HCT116 (cell line): Measurements from ENCODE around the gene DLEC1. TPM values are rescaled to one million over a fixed set of nuclear protein-coding genes. Genes with fewer than 3 reads are reported as not detected.

ENCODE experiments used
- ATAC-seq: fragments of 200-7000 bp; cut with Tn5 transposase; 2 replicates; pipeline ENCODE4 v1.9.1; 2020; ENCODE audit warnings: mild to moderate bottlenecking, moderate library complexity
- BruUV-seq: library from RNA; stranded (reverse); fragments of 400-500 nt; replicated peaks from 2 replicates; lab custom pipeline; 2021; lab: Mats Ljungman, UMichigan
- CTCF ChIA-PET: fragments of 300-600 bp; sonication (Branson Sonifier 250); formaldehyde crosslinking; loops from one replicate; lab custom pipeline; 2021; ENCODE audit warnings: antibody characterized with exemption; lab: Charles Lee
- POLR2A ChIA-PET: fragments of 300-600, 350-600 bp; sonication (Branson Sonifier 250); formaldehyde crosslinking; loops from one replicate; lab custom pipeline; 2021; ENCODE audit warnings: antibody characterized with exemption; lab: Charles Lee
- RAD21 ChIA-PET, 2 experiments: fragments of 300-600 bp; sonication (Branson Sonifier 250); formaldehyde crosslinking; loops; one replicate each; lab custom pipeline; 2023; ENCODE audit warnings: low total read pairs in 2 of 2; ENCODE audit not compliant: uncharacterized antibody in 2 of 2, unreplicated experiment in 2 of 2, low non-redundant PET in 1 of 2; lab: Charles Lee
- DNase-seq: peaks from one replicate; pipeline ENCODE4 v3.0.0-alpha.2; 2010; ENCODE audit warnings: low read depth, low spot score
- H2AFZ ChIP-seq: fragments of 200-600 bp; shearing (Covaris generic), sonication (generic); 2 replicates; pipeline ENCODE4 v1.6.1; 2017; ENCODE audit warnings: low read depth, mixed run types, mixed read lengths, antibody characterized with exemption, low read length; ENCODE audit not compliant: poor library complexity, severe bottlenecking
- H3K27ac ChIP-seq: 2 replicates; pipeline ENCODE4 v1.5.1; 2012; ENCODE audit warnings: low read depth, low read length
- H3K27me3 ChIP-seq: fragments of 200-600 bp; sonication (generic); 2 replicates; pipeline ENCODE4 v1.6.1; 2016; ENCODE audit warnings: mixed run types, low read length, mixed read lengths; ENCODE audit not compliant: insufficient read depth
- H3K36me3 ChIP-seq, 2 experiments: fragments of 200-500 bp in 1 of 2; fragments of 200-600 bp in 1 of 2; sonication (Bioruptor generic) in 1 of 2; sonication (generic) in 1 of 2; 2 replicates each; pipeline versions ENCODE4 v1.5.1 to v1.6.1; 2014 to 2016; ENCODE audit warnings: low read length in 2 of 2, inconsistent platforms in 1 of 2, mixed read lengths in 1 of 2, mixed run types in 1 of 2; ENCODE audit not compliant: insufficient read depth in 2 of 2, control insufficient read depth in 1 of 2
- H3K4me1 ChIP-seq, 2 experiments: fragments of 200-600 bp in 1 of 2; sonication (generic) in 1 of 2; 2 replicates each; pipeline versions ENCODE4 v1.5.1 to v1.6.1; 2012 to 2017; ENCODE audit warnings: low read length in 2 of 2, inconsistent platforms in 1 of 2, mild to moderate bottlenecking in 1 of 2, mixed read lengths in 1 of 2, mixed run types in 1 of 2, moderate library complexity in 1 of 2; ENCODE audit not compliant: insufficient read depth in 2 of 2, control insufficient read depth in 1 of 2
- H3K4me2 ChIP-seq: fragments of 200-600 bp; sonication (generic); 2 replicates; pipeline ENCODE4 v1.6.1; 2017; ENCODE audit warnings: mixed run types, low read length, mixed read lengths
- H3K4me3 ChIP-seq, 2 experiments: fragments of 200-600 bp in 1 of 2; sonication (generic) in 1 of 2; replicated peaks in 1 of 2; 2 replicates each; pipeline ENCODE4 v1.5.1; 2011 to 2016; ENCODE audit warnings: low read length in 2 of 2, control low read depth in 1 of 2, low read depth in 1 of 2, mild to moderate bottlenecking in 1 of 2, mixed read lengths in 1 of 2, mixed run types in 1 of 2
- H3K79me2 ChIP-seq: fragments of 200-600 bp; sonication (generic); 2 replicates; pipeline ENCODE4 v1.6.1; 2017; ENCODE audit warnings: mild to moderate bottlenecking, mixed run types, low read length, moderate library complexity, mixed read lengths; ENCODE audit not compliant: insufficient read depth
- H3K9ac ChIP-seq: fragments of 200-600 bp; sonication (generic); 2 replicates; pipeline ENCODE4 v1.6.1; 2016; ENCODE audit warnings: low read length, mixed read lengths
- H3K9me2 ChIP-seq: fragments of 200-600 bp; sonication (generic), shearing (Covaris generic); 2 replicates; pipeline ENCODE4 v1.6.1; 2017; ENCODE audit warnings: mixed run types, mild to moderate bottlenecking, moderate library complexity; ENCODE audit not compliant: insufficient read depth
- H3K9me3 ChIP-seq, 2 experiments: fragments of 200-500 bp in 1 of 2; fragments of 200-600 bp in 1 of 2; sonication (Bioruptor generic) in 1 of 2; sonication (generic) in 1 of 2; 2 replicates each; pipeline ENCODE4 v1.6.1; 2014 to 2017; ENCODE audit warnings: low read length in 2 of 2, mixed read lengths in 2 of 2, inconsistent platforms in 1 of 2, low read depth in 1 of 2, mild to moderate bottlenecking in 1 of 2, mixed run types in 1 of 2, moderate library complexity in 1 of 2; ENCODE audit not compliant: control insufficient read depth in 1 of 2, insufficient read depth in 1 of 2
- H4K20me1 ChIP-seq: fragments of 200-600 bp; sonication (generic), shearing (Covaris generic); 2 replicates; pipeline ENCODE4 v1.6.1; 2017; ENCODE audit warnings: mixed run types, mild to moderate bottlenecking, moderate library complexity; ENCODE audit not compliant: insufficient read depth
- CBX3 ChIP-seq: IDR thresholded peaks from 2 replicates; pipeline ENCODE4 v1.6.1; 2012; ENCODE audit warnings: low read depth
- CEBPB ChIP-seq: IDR thresholded peaks from 2 replicates; pipeline ENCODE4 v1.6.1; 2012; ENCODE audit warnings: low read depth
- EZH2 ChIP-seq: fragments of 200-600 bp; sonication (generic); IDR thresholded peaks from 2 replicates; pipeline ENCODE4 v1.6.1; 2017; ENCODE audit warnings: antibody characterized with exemption, mixed run types
- EZH2phosphoT487 ChIP-seq: fragments of 200-600 bp; IDR thresholded peaks from 2 replicates; pipeline ENCODE4 v1.6.1; 2018; ENCODE audit warnings: antibody characterized with exemption, borderline replicate concordance
- JUND ChIP-seq: IDR thresholded peaks from 2 replicates; pipeline ENCODE4 v1.6.1; 2012
- POLR2A ChIP-seq: IDR thresholded peaks from 2 replicates; pipeline ENCODE4 v1.7.0; 2011; ENCODE audit warnings: borderline replicate concordance; ENCODE audit not compliant: insufficient read depth, insufficient read length; ENCODE audit errors: extremely low read depth
- RAD21 ChIP-seq: IDR thresholded peaks from 2 replicates; pipeline ENCODE4 v1.6.1; 2012; ENCODE audit warnings: low read depth, mild to moderate bottlenecking
- SP1 ChIP-seq: IDR thresholded peaks from 2 replicates; pipeline ENCODE4 v1.6.1; 2012; ENCODE audit warnings: low read depth
- SRF ChIP-seq: IDR thresholded peaks from 2 replicates; pipeline ENCODE4 v1.6.1; 2012; ENCODE audit warnings: low read depth
- ZFX ChIP-seq: fragments of 450-650 bp; IDR thresholded peaks from 2 replicates; pipeline ENCODE4 v1.6.1; 2017
- ZNF274 ChIP-seq: fragments of 200-500 bp; sonication (Bioruptor generic); IDR thresholded peaks from 2 replicates; pipeline ENCODE4 v1.6.1; 2014; ENCODE audit warnings: mild to moderate bottlenecking, low read depth, low read length, inconsistent platforms
- intact Hi-C: fragments of 100-400 bp; cut with micrococcal nuclease; formaldehyde crosslinking; loops from 2 replicates; pipeline ENCODE4 v1.10.0; 2022
- total RNA-seq: library from RNA; stranded (reverse); gene quantifications from one replicate; pipeline ENCODE4 v1.2.1, GENCODE V29; 2021; ENCODE audit not compliant: unreplicated experiment
- TF ChIP-seq, protein P1 (sequence below), 3 experiments: fragments of 200-600 bp in 1 of 3; sonication (generic) in 1 of 3; IDR thresholded peaks in 2 of 3; conservative IDR thresholded peaks in 1 of 3; 2 replicates each; pipeline ENCODE4 v1.5.1; 2012 to 2017; ENCODE audit warnings: low read depth in 2 of 3, low read length in 2 of 3, antibody characterized with exemption in 1 of 3, borderline replicate concordance in 1 of 3, control low read depth in 1 of 3, mild to moderate bottlenecking in 1 of 3, mixed read lengths in 1 of 3, mixed run types in 1 of 3, moderate library complexity in 1 of 3; ENCODE audit not compliant: insufficient read depth in 1 of 3
- TF ChIP-seq, protein P2 (sequence below): IDR thresholded peaks from 2 replicates; pipeline ENCODE4 v1.6.1; 2012
- TF ChIP-seq, protein P3 (sequence below): IDR thresholded peaks from 2 replicates; pipeline ENCODE4 v1.6.1; 2012; ENCODE audit warnings: low read depth

DLEC1 gene
- total RNA-seq, 1 experiment from 2014 or later, result 0.61 TPM

DNA sequence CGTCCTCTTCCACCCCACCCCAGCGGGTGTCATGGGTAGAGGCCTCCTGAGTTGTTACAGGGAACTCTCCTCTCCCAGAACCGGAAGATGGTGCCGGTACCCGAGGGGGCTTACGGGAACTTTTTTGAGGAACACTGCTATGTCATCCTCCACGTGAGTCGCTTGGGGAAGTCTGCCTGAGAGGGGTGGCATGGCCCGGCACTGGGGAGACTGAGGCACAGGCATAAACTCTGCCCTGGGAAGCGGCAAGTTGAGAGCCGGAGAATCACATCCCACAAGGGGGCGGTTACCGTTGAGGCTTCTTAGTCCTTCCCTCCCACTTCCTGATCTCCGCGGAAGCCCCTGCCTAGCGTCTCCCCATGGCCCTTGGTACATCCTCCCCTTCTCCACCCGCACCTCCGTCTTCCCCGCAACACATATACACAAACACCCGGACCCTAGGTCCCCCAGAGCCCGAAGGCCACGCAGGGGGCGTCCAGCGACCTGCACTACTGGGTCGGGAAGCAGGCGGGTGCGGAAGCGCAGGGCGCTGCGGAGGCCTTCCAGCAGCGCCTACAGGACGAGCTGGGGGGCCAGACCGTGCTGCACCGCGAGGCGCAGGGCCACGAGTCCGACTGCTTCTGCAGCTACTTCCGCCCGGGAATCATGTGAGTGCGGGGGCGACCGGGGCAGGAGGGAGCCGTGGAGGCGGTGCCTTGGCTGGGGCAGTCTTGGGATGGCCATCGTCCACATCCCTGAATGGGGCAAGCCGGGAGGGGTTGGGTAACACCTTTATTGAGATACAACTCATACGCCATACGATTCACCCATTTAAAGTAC is 45.0 kb upstream of the DLEC1 start (continued):
- TF ChIP-seq, protein P1, sequence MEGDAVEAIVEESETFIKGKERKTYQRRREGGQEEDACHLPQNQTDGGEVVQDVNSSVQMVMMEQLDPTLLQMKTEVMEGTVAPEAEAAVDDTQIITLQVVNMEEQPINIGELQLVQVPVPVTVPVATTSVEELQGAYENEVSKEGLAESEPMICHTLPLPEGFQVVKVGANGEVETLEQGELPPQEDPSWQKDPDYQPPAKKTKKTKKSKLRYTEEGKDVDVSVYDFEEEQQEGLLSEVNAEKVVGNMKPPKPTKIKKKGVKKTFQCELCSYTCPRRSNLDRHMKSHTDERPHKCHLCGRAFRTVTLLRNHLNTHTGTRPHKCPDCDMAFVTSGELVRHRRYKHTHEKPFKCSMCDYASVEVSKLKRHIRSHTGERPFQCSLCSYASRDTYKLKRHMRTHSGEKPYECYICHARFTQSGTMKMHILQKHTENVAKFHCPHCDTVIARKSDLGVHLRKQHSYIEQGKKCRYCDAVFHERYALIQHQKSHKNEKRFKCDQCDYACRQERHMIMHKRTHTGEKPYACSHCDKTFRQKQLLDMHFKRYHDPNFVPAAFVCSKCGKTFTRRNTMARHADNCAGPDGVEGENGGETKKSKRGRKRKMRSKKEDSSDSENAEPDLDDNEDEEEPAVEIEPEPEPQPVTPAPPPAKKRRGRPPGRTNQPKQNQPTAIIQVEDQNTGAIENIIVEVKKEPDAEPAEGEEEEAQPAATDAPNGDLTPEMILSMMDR (IDR thresholded peaks at IDR 0.05 in 2 of 3, conservative IDR thresholded peaks at IDR 0.05 in 1 of 3; ENCODE audit: borderline replicate concordance in 1 of 3, insufficient read depth in 1 of 3, low read depth in 2 of 3, low read length in 2 of 3), result no peak
- no peak for TF ChIP-seq SP1
- TF ChIP-seq EZH2, result no peak
- no peak for TF ChIP-seq EZH2phosphoT487
- TF ChIP-seq, protein P2, sequence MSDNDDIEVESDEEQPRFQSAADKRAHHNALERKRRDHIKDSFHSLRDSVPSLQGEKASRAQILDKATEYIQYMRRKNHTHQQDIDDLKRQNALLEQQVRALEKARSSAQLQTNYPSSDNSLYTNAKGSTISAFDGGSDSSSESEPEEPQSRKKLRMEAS, result no peak
- no peak for TF ChIP-seq CEBPB
- no peak for TF ChIP-seq JUND
- TF ChIP-seq SRF, result no peak
- TF ChIP-seq ZFX, result no peak
- TF ChIP-seq RAD21, result no peak

DNA sequence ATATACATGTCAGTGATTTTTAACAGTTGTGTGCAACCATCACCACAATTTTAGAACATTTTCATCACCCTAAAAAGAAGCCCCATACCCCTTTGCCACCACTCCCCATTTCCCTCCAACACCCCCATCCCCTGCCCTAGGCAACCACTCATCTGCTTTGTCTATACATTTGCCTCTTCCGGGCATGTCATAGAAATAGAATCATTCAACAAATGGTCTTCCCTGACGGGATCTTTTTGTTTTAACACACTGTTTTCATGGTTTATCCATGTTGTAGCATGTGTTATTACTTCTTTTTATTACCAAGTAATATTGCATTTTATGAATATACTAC is 44.4 kb upstream of the DLEC1 start:
- H3K4me2 ChIP-seq, result no peak overlapping the region
- intact Hi-C loops, result no loop called here
- no peak overlapping the region for H2AFZ ChIP-seq
- H3K9ac ChIP-seq, result no peak overlapping the region
- DNase-seq (no peak), ATAC-seq (no peak)
- ChIA-PET CTCF (no interaction called here), RAD21 (no interaction called here), POLR2A (no interaction called here)
- no peaks in the 10 kb centered on the region for H3K36me3 ChIP-seq
- no TSS peak for BruUV-seq
- H3K79me2 ChIP-seq, result no peaks in the 10 kb centered on the region
- no peaks in the 10 kb centered on the region for H3K9me3 ChIP-seq
- no peaks in the 10 kb centered on the region for H3K9me2 ChIP-seq
- H3K27me3 ChIP-seq, result no peaks in the 10 kb centered on the region
- TF ChIP-seq SRF (no peak), CBX3 (no peak), POLR2A (no peak), ZNF274 (no peak)
- TF ChIP-seq, protein P3, sequence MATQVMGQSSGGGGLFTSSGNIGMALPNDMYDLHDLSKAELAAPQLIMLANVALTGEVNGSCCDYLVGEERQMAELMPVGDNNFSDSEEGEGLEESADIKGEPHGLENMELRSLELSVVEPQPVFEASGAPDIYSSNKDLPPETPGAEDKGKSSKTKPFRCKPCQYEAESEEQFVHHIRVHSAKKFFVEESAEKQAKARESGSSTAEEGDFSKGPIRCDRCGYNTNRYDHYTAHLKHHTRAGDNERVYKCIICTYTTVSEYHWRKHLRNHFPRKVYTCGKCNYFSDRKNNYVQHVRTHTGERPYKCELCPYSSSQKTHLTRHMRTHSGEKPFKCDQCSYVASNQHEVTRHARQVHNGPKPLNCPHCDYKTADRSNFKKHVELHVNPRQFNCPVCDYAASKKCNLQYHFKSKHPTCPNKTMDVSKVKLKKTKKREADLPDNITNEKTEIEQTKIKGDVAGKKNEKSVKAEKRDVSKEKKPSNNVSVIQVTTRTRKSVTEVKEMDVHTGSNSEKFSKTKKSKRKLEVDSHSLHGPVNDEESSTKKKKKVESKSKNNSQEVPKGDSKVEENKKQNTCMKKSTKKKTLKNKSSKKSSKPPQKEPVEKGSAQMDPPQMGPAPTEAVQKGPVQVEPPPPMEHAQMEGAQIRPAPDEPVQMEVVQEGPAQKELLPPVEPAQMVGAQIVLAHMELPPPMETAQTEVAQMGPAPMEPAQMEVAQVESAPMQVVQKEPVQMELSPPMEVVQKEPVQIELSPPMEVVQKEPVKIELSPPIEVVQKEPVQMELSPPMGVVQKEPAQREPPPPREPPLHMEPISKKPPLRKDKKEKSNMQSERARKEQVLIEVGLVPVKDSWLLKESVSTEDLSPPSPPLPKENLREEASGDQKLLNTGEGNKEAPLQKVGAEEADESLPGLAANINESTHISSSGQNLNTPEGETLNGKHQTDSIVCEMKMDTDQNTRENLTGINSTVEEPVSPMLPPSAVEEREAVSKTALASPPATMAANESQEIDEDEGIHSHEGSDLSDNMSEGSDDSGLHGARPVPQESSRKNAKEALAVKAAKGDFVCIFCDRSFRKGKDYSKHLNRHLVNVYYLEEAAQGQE, result no peak
- TF ChIP-seq, protein P1 (IDR thresholded peaks at IDR 0.05 in 2 of 3, conservative IDR thresholded peaks at IDR 0.05 in 1 of 3; ENCODE audit: borderline replicate concordance in 1 of 3, insufficient read depth in 1 of 3, low read depth in 2 of 3, low read length in 2 of 3), result no peak
- H4K20me1 ChIP-seq, result no peaks in the 10 kb centered on the region
- no peak overlapping the region for H3K4me3 ChIP-seq
- no peak overlapping the region for H3K27ac ChIP-seq
- peaks cover 14 to 45% of the 10 kb centered on the region in 2 experiments for H3K4me1 ChIP-seq
